Dermis microvascular lymphatic vessel endothelial cell (primary cell): ENCODE measurements around the gene GIMAP4. TPM values are rescaled to one million over a fixed set of nuclear protein-coding genes. Genes with fewer than 3 reads are reported as not detected.
A peak's percentile ranks its signal among the peaks of the same experiment; 100 is the strongest.
"Not testable (repeated sequence)": the region's sequence is repeated elsewhere in the genome, so short reads cannot be mapped to it uniquely, and the experiment has no call there.

ENCODE experiments used
- DNase-seq, 2 donors: peaks; one replicate each; pipeline versions ENCODE4 v3.0.0 to v3.0.0-alpha.2; 2010; ENCODE audit warnings: low read depth in 2 of 2
- total RNA-seq: library from RNA; depleted of rRNA; stranded (reverse); fragments of >200 nt; gene quantifications from 2 replicates; pipeline ENCODE4 v1.2.1, GENCODE V29; 2014

The GIMAP4 gene
- total RNA-seq = 169 and 262 TPM in 2 replicates

GRCh38 chr7:150567169-150567568 lies at the start of gene GIMAP4:
TSS of gene GIMAP4 (plus strand) at chr7:150567390. CDS start at chr7:150569902, 2,512 bp downstream.
- peak; percentile 45 to 68 for DNase-seq

- no peak for DNase-seq
Observed at GRCh38 chr7:150519310-150519709, 47.9 kb upstream of the GIMAP4 start.

- DNase-seq = no peak
Observed at GRCh38 chr7:150520145-150520544, 47.0 kb upstream of the GIMAP4 start.

GRCh38 chr7:150522931-150523330 lies 44.3 kb upstream of the GIMAP4 start:
- DNase-seq = not testable (repeated sequence)

- no peak for DNase-seq
Observed at GRCh38 chr7:150524018-150524417, 43.2 kb upstream of the GIMAP4 start.

GRCh38 chr7:150531704-150532103 lies 35.5 kb upstream of the GIMAP4 start:
- DNase-seq = peak in 1 of 2 donors; percentile 17

GRCh38 chr7:150538259-150538658 lies 28.9 kb upstream of the GIMAP4 start:
- DNase-seq = no peak

- no peak for DNase-seq
Observed at GRCh38 chr7:150553163-150553562, 14.0 kb upstream of the GIMAP4 start.

- peak in 1 of 2 donors; percentile 23 for DNase-seq
Observed at GRCh38 chr7:150556521-150557138, 10.6 kb upstream of the GIMAP4 start.

GRCh38 chr7:150560486-150560885 lies 6.7 kb upstream of the GIMAP4 start:
- DNase-seq = no peak

GRCh38 chr7:150562919-150563318 lies 4.3 kb upstream of the GIMAP4 start:
- DNase-seq = peak in 1 of 2 donors; percentile 31

GRCh38 chr7:150564006-150564405 lies 3.2 kb upstream of the GIMAP4 start:
- DNase-seq = no peak

- DNase-seq = no peak
Observed at GRCh38 chr7:150564566-150564965, 2.6 kb upstream of the GIMAP4 start.

- no peak for DNase-seq
Observed at GRCh38 chr7:150565239-150565638, 2.0 kb upstream of the GIMAP4 start.

GRCh38 chr7:150566123-150566522 lies 1.1 kb upstream of the GIMAP4 start:
- DNase-seq = no peak

- DNase-seq = no peak
Observed at GRCh38 chr7:150566572-150566971, 618 bp upstream of the GIMAP4 start.

- peak in 1 of 2 donors; percentile 25 for DNase-seq
Observed at GRCh38 chr7:150567871-150568301, 696 bp downstream of the GIMAP4 start.

GRCh38 chr7:150568714-150569113 lies 1.5 kb downstream of the GIMAP4 start:
- peak in 1 of 2 donors; percentile 44 for DNase-seq

- DNase-seq = no peak
Observed at GRCh38 chr7:150569245-150569955, 2.2 kb downstream of the GIMAP4 start.

GRCh38 chr7:150570556-150571465 lies 3.6 kb downstream of the GIMAP4 start:
- no peak for DNase-seq

- no peak for DNase-seq
Observed at GRCh38 chr7:150572496-150572895, 5.3 kb downstream of the GIMAP4 start.
